RPMI7951 (cell line): Measurements from ENCODE around the gene MYADM. TPM values are rescaled to one million over a fixed set of nuclear protein-coding genes. Genes with fewer than 3 reads are reported as not detected.

ENCODE experiments used
- DNase-seq: peaks from one replicate; pipeline ENCODE4 v3.0.0-alpha.2; 2012; ENCODE audit warnings: low read depth
- total RNA-seq: library from RNA; depleted of rRNA; stranded (reverse); fragments of >200 nt; shearing (Covaris generic); gene quantifications from 2 replicates; pipeline ENCODE4 v1.2.3, GENCODE V29; 2014; rRNA removed

The MYADM gene
- total RNA-seq, 1 experiment from 2014 or later = 43.0 TPM

GRCh38 chr19:53915000-53915399 is 47.3 kb downstream of the MYADM start:
- DNase-seq = no peak

- no peak for DNase-seq
These were observed 48.3 kb downstream of the MYADM start for GRCh38 chr19:53916004-53916403.

GRCh38 chr19:53917356-53917755 is 49.7 kb downstream of the MYADM start:
- DNase-seq = no peak

Other genes starting within 250 kb of the MYADM start
- not detected in 2 replicates for gene DPRX, start 235.9 kb upstream of the MYADM start, total RNA-seq
- not detected in 2 replicates for gene NLRP12, start 43.6 kb upstream of the MYADM start, total RNA-seq
- gene PRKCG, start 14.3 kb downstream of the MYADM start, total RNA-seq = not detected in 2 replicates
- not detected in 2 replicates for gene CACNG7, start 41.4 kb downstream of the MYADM start, total RNA-seq
- under 0.01 and 0.10 TPM in 2 replicates for gene CACNG8, start 95.1 kb downstream of the MYADM start, total RNA-seq
- gene CACNG6, start 123.8 kb downstream of the MYADM start, total RNA-seq = 0.10 TPM in 1 of 2 replicates, not detected in the other
- gene VSTM1, start 196.0 kb downstream of the MYADM start, total RNA-seq = 0.29 TPM in 1 of 2 replicates, not detected in the other
- not detected in 2 replicates for gene TARM1, start 213.5 kb downstream of the MYADM start, total RNA-seq
- 0.12 TPM in 1 of 2 replicates, not detected in the other for gene OSCAR, start 232.9 kb downstream of the MYADM start, total RNA-seq
- 45.4 and 59.8 TPM in 2 replicates for gene NDUFA3, start 235.0 kb downstream of the MYADM start, total RNA-seq
- 50.2 and 66.2 TPM in 2 replicates for gene TFPT, start 247.8 kb downstream of the MYADM start, total RNA-seq
- gene PRPF31, start 247.9 kb downstream of the MYADM start, total RNA-seq = 51.8 and 71.3 TPM in 2 replicates